Cerebellar cortex (tissue), 1 donor: Measurements from ENCODE around the gene IL5.
A peak's percentile ranks its signal among the peaks of the same experiment; 100 is the strongest.

Experiments
- DNase-seq: peaks from one replicate; pipeline ENCODE4 v3.0.0-alpha.2; 2015; ENCODE audit warnings: low spot score

Gene IL5

DNA sequence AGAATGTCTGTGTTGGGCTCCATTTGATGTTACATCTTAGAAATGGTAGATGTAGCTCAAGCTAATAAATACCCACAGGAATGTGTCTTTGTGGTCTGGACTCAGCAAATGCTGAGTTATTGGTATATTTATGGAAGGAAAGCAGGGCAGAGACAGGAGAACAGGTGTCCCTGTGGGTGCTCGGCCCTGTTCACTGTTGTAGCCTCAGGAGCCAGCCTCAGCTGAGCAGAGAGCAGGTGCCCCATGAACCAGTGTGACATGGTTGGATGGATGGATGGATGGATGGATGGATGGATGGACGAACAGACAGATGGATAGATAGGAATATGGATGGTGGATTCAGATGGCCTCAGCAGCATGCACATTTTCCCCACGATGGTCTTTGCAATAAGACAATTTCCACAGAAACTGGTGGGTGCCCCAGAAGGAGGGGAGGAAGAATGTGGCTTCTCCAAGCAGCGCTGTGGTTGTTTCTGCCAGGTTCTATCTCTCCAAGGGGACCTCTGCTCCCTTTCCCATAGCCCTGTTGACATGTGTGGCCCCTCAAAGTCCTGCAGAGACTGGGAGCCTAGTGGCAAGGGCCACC lies 44.5 kb downstream of the IL5 start:
- no peak for DNase-seq

DNA sequence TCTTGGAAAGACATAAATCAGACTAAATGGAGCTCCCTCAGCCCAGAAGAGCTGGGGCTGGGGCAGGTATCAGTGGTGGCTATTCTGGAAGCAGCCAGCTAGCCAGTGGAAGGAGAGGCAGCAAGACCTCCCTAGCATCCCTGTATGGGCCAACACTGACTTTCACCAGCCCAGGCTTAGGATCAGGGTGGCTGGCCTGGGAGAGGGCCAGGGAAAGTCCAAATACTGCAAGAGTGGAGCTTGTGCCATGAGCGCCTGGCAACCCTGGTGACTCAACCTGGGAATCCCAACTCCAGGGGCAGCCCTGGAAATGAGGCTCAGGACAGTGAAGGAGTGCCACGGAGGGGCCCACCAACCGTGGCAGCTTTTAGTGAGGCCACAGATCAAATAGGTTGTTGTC lies 45.2 kb downstream of the IL5 start:
- DNase-seq, result peak; percentile 23

GRCh38 chr5:132497488-132497997 lies 45.8 kb downstream of the IL5 start:
- DNase-seq, result peak; percentile 57

- peak; percentile 54 for DNase-seq
Observed at GRCh38 chr5:132496631-132497487, 46.5 kb downstream of the IL5 start.

DNA sequence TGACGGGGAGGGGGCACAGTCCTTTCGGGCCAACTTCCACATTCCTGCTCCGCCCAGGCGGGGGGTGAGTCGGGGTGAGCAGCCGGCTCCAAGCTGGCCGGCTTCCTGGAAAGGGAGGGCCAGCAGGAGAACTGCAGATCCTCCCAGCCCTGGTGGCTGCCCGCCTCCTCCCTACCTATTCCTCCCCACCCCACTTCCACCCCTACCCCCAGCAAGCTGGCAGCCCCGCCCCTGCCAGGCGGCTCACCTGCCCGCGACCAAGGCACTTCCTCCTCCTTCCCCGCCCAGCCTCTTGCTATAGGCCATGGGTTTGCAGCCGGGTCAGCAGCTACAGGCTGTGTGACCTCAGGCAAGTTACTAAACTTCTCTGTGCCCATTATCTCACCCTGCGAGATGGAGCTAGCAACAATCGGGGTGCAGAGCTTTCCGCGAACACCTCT lies 47.1 kb downstream of the IL5 start:
- peak; percentile 77 for DNase-seq

DNA sequence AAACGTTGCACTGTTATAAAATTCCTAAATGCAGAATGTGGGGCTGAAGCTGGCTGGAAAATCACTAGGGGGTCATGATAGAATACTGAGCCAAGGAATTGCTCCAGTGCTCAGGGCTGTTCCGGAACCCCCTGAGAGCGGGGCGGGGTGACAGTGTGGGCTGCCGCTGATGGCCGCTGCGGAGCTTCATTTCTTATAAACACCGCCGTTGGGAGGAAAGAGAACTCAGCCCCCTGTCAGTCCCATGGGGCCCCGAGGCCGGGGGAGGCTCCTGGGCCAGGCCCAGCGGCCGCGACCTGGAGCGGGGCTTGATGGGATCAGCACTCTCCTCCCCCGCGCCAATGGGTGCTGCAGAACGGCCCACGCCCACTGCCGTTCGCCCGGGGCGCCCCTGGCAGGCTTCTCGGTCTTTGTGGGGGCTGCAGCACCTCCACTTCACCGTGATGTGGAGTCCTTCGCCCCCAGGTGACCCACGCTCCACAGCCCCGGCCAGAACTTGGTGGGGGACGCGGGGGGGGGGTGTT lies 47.6 kb downstream of the IL5 start:
- DNase-seq, result peak; percentile 54

DNA sequence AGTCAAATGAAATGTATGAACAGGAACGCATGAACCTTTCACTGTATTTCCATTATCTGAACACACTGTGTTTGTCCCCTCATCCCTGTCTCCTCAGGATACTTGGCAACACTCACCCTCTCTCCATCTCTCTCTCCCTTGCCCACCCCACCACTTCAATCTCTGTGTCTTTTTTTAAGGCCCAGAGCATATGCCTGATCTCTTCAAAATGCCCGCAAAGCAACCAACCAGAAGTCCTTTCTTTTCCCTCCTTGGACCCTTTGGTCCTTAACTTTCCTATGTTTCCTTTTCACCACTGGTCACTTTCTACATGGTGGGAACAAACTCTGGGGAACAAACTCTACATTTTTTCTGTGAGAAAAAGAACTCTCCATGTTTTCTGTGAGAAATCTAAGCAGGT lies 49.5 kb downstream of the IL5 start:
- no peak for DNase-seq

- DNase-seq, result no peak
Observed at GRCh38 chr5:132493241-132493640, 50.1 kb downstream of the IL5 start.

GRCh38 chr5:132492386-132493125 lies 50.8 kb downstream of the IL5 start:
- DNase-seq, result no peak
